Liver (tissue), 9 donors: ENCODE data around the gene OAS2. TPM values are rescaled to one million over a fixed set of nuclear protein-coding genes. Genes with fewer than 3 reads are reported as not detected.
A peak's percentile ranks its signal among the peaks of the same experiment; 100 is the strongest.

Experiments used
- DNase-seq: peaks from one replicate; pipeline ENCODE4 v3.0.0-alpha.2; 2017; ENCODE audit warnings: low spot score
- H3K27ac ChIP-seq, 2 donors: one replicate each; pipeline ENCODE4 v1.7.0; 2013; ENCODE audit warnings: inconsistent platforms in 2 of 2, low read length in 2 of 2, control low read depth in 1 of 2, low read depth in 1 of 2, mild to moderate bottlenecking in 1 of 2
- H3K27me3 ChIP-seq, 4 donors: one replicate each; pipeline versions ENCODE4 v1.6.1 to v1.7.0; 2013; ENCODE audit warnings: low read length in 3 of 4, inconsistent platforms in 1 of 4, mild to moderate bottlenecking in 1 of 4, moderate library complexity in 1 of 4; ENCODE audit not compliant: control insufficient read depth in 4 of 4, insufficient read depth in 4 of 4
- H3K36me3 ChIP-seq, 4 donors: one replicate each; pipeline versions ENCODE4 v1.6.1 to v1.7.0; 2013; ENCODE audit warnings: low read length in 3 of 4, mild to moderate bottlenecking in 3 of 4, low read depth in 1 of 4, moderate library complexity in 1 of 4; ENCODE audit not compliant: control insufficient read depth in 4 of 4, insufficient read depth in 3 of 4
- H3K4me1 ChIP-seq, 4 donors: one replicate each; pipeline versions ENCODE4 v1.6.1 to v1.7.0; 2013; ENCODE audit warnings: low read length in 3 of 4, mild to moderate bottlenecking in 3 of 4, moderate library complexity in 1 of 4; ENCODE audit not compliant: control insufficient read depth in 4 of 4, insufficient read depth in 4 of 4
- H3K4me3 ChIP-seq, 3 donors: one replicate each; pipeline versions ENCODE4 v1.6.1 to v1.7.0; 2013; ENCODE audit warnings: low read length in 3 of 3, control low read depth in 1 of 3, low read depth in 1 of 3, mild to moderate bottlenecking in 1 of 3
- H3K9ac ChIP-seq, 2 donors: one replicate each; pipeline ENCODE4 v1.7.0; 2013; ENCODE audit warnings: low read length in 2 of 2, mild to moderate bottlenecking in 2 of 2, moderate library complexity in 2 of 2, control low read depth in 1 of 2, low read depth in 1 of 2
- H3K9me3 ChIP-seq, 4 donors: one replicate each; pipeline versions ENCODE4 v1.6.1 to v1.7.0; 2013; ENCODE audit warnings: low read length in 3 of 4; ENCODE audit not compliant: control insufficient read depth in 4 of 4
- FOXA1 ChIP-seq: IDR thresholded peaks from 2 replicates; pipeline ENCODE4 v1.6.1; 2016; ENCODE audit warnings: antibody characterized with exemption
- HNF4A ChIP-seq, 2 donors: conservative IDR thresholded peaks; 2 replicates each; pipeline ENCODE4 v1.6.1; 2016; ENCODE audit warnings: antibody characterized with exemption in 2 of 2, mild to moderate bottlenecking in 2 of 2
- HNF4G ChIP-seq: IDR thresholded peaks from 2 replicates; pipeline ENCODE4 v1.6.1; 2016; ENCODE audit warnings: antibody characterized with exemption
- NR2F2 ChIP-seq: IDR thresholded peaks from 2 replicates; pipeline ENCODE4 v1.6.1; 2016; ENCODE audit warnings: antibody characterized with exemption
- RAD21 ChIP-seq, 2 donors: IDR thresholded peaks; 2 replicates each; pipeline ENCODE4 v1.6.1; 2016; ENCODE audit warnings: antibody characterized with exemption in 2 of 2, mild to moderate bottlenecking in 2 of 2
- RXRA ChIP-seq, 2 donors: IDR thresholded peaks; 2 replicates each; pipeline ENCODE4 v1.6.1; 2017 to 2018; ENCODE audit warnings: antibody characterized with exemption in 2 of 2, mild to moderate bottlenecking in 1 of 2
- SP1 ChIP-seq: IDR thresholded peaks from 2 replicates; pipeline ENCODE4 v1.6.1; 2018; ENCODE audit warnings: antibody characterized with exemption, mild to moderate bottlenecking
- WGBS: extraction: QIAGEN DNeasy Blood & Tissue Kit; methylation state at CpG from one replicate; pipeline ENCODE4 v1.1.7; 2013; 5-methylcytosine and 5-hydroxymethylcytosine counted together
- polyA plus RNA-seq, 2 donors: library from polyadenylated mRNA; stranded (reverse) in 1 of 2; unstranded in 1 of 2; fragments of 200-250 nt in 1 of 2; fragments of >200 nt in 1 of 2; fragmentation: Nextera tagmentation in 1 of 2; extraction: Ambion mirVana in 1 of 2; gene quantifications; one replicate each; pipeline versions ENCODE4 v1.2.1 to v1.2.3, GENCODE V29; 2013 to 2015
- total RNA-seq, 2 donors: library from RNA; depleted of rRNA; stranded (reverse); fragments of >200 nt; gene quantifications; one replicate each; pipeline ENCODE4 v1.2.3, GENCODE V29; 2014
- TF ChIP-seq, protein P1 (sequence below): fragments of 150-350 bp; IDR thresholded peaks from 2 replicates; pipeline ENCODE4 v1.5.1; 2017; ENCODE audit warnings: improper control_type of control experiment, low read depth, low read length; ENCODE audit not compliant: missing input control
- TF ChIP-seq, protein P2 (sequence below): IDR thresholded peaks from 2 replicates; pipeline ENCODE4 v1.6.1; 2016; ENCODE audit warnings: antibody characterized with exemption
- TF ChIP-seq, protein P3 (sequence below): IDR thresholded peaks from 2 replicates; pipeline ENCODE4 v1.6.1; 2016; ENCODE audit warnings: antibody characterized with exemption, mild to moderate bottlenecking
- donor health status: healthy.
- donor health status: healthy.
- donor health status: healthy.
- donor health status: healthy.
- donor health status: healthy.

OAS2 gene
- total and polyA plus RNA-seq, 4 donors, result 3.3 to 9.4 (median 6.9) TPM

DNA sequence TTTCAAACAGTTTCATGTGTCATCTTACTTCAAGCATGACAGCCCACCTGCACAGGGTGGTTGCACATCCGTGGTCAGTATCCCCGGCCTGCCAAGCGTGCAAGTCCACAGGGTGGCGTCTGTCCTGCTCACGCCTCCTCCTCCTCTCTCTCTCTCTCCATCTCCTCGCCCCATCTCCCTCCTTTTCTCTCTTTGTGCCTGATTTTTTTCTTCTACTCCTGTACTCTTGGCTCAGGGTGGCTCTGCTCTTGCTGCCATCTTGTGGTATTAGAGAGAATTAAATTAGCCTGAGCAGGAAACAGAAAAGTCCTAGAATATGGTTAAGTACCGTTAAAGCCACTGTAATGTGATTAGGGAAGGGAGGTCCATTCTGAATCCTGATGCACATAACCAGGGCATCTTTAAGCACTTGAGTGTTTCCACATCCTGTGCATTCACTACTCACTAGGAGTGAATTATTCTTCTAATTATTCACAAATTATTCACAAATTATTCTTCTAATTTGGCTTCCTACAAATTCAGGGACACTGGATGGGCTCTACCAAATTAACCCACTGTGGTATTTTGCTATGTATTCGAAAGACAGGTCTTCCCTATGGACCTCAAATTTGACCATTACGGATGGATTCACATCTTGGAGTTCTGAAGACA lies 52.7 kb downstream of the OAS2 start:
- no peaks in the 10 kb centered on the region for H3K27me3 ChIP-seq
- no peak overlapping the region for H3K4me3 ChIP-seq
- no peaks in the 10 kb centered on the region for H3K4me1 ChIP-seq
- no peak overlapping the region for H3K9ac ChIP-seq
- no peaks in the 10 kb centered on the region for H3K36me3 ChIP-seq
- 8% methylated on average over 9 of the region's 9 CpGs for WGBS
- no peak for DNase-seq
- no peaks in the 10 kb centered on the region for H3K9me3 ChIP-seq
- TF ChIP-seq, protein P1, sequence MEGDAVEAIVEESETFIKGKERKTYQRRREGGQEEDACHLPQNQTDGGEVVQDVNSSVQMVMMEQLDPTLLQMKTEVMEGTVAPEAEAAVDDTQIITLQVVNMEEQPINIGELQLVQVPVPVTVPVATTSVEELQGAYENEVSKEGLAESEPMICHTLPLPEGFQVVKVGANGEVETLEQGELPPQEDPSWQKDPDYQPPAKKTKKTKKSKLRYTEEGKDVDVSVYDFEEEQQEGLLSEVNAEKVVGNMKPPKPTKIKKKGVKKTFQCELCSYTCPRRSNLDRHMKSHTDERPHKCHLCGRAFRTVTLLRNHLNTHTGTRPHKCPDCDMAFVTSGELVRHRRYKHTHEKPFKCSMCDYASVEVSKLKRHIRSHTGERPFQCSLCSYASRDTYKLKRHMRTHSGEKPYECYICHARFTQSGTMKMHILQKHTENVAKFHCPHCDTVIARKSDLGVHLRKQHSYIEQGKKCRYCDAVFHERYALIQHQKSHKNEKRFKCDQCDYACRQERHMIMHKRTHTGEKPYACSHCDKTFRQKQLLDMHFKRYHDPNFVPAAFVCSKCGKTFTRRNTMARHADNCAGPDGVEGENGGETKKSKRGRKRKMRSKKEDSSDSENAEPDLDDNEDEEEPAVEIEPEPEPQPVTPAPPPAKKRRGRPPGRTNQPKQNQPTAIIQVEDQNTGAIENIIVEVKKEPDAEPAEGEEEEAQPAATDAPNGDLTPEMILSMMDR, result peak; percentile 79
- no peak for TF ChIP-seq SP1
- TF ChIP-seq, protein P2, sequence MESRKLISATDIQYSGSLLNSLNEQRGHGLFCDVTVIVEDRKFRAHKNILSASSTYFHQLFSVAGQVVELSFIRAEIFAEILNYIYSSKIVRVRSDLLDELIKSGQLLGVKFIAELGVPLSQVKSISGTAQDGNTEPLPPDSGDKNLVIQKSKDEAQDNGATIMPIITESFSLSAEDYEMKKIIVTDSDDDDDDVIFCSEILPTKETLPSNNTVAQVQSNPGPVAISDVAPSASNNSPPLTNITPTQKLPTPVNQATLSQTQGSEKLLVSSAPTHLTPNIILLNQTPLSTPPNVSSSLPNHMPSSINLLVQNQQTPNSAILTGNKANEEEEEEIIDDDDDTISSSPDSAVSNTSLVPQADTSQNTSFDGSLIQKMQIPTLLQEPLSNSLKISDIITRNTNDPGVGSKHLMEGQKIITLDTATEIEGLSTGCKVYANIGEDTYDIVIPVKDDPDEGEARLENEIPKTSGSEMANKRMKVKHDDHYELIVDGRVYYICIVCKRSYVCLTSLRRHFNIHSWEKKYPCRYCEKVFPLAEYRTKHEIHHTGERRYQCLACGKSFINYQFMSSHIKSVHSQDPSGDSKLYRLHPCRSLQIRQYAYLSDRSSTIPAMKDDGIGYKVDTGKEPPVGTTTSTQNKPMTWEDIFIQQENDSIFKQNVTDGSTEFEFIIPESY, result no peak
- TF ChIP-seq RAD21 (IDR thresholded peaks at IDR 0.05), result peak; percentile 88 to 92
- no peak overlapping the region for H3K27ac ChIP-seq

DNA sequence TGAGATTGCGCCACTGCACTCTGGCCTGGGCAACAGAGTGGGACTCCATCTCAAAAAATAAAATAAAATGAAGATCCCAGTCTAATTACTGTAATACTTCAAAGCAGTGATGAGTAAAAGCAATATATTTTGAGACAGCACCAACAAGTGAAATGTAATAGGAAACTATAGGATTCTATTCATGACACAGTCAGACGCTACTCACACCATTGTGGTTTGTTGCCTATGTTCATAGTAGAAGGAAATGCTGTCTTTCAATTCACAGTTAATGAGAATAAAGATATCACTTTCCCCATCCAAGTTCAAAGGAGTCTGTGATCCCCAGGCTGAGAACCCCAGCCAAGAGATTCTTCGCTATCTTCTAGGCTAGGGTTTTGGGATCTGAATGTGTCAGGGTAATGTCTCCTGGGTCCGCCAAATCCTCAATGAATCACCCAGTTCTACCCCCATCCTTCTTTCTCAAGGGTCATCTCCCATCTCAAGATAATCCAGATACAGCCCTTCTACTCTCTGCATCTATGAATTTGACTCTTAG lies 61.7 kb downstream of the OAS2 start:
- Histone ChIP-seq H3K4me3 (no peak overlapping the region), H3K4me1 (peaks cover 0 to 5% (median 2%) of the 10 kb centered on the region in 4 donors), H3K9ac (no peak overlapping the region), H3K27ac (no peak overlapping the region), H3K36me3 (no peaks in the 10 kb centered on the region), H3K27me3 (no peaks in the 10 kb centered on the region), H3K9me3 (no peaks in the 10 kb centered on the region)
- no peak for DNase-seq
- TF ChIP-seq, protein P3, sequence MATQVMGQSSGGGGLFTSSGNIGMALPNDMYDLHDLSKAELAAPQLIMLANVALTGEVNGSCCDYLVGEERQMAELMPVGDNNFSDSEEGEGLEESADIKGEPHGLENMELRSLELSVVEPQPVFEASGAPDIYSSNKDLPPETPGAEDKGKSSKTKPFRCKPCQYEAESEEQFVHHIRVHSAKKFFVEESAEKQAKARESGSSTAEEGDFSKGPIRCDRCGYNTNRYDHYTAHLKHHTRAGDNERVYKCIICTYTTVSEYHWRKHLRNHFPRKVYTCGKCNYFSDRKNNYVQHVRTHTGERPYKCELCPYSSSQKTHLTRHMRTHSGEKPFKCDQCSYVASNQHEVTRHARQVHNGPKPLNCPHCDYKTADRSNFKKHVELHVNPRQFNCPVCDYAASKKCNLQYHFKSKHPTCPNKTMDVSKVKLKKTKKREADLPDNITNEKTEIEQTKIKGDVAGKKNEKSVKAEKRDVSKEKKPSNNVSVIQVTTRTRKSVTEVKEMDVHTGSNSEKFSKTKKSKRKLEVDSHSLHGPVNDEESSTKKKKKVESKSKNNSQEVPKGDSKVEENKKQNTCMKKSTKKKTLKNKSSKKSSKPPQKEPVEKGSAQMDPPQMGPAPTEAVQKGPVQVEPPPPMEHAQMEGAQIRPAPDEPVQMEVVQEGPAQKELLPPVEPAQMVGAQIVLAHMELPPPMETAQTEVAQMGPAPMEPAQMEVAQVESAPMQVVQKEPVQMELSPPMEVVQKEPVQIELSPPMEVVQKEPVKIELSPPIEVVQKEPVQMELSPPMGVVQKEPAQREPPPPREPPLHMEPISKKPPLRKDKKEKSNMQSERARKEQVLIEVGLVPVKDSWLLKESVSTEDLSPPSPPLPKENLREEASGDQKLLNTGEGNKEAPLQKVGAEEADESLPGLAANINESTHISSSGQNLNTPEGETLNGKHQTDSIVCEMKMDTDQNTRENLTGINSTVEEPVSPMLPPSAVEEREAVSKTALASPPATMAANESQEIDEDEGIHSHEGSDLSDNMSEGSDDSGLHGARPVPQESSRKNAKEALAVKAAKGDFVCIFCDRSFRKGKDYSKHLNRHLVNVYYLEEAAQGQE, result no peak
- TF ChIP-seq FOXA1, result no peak
- WGBS, result 84% methylated on average over 4 of the region's 4 CpGs

DNA sequence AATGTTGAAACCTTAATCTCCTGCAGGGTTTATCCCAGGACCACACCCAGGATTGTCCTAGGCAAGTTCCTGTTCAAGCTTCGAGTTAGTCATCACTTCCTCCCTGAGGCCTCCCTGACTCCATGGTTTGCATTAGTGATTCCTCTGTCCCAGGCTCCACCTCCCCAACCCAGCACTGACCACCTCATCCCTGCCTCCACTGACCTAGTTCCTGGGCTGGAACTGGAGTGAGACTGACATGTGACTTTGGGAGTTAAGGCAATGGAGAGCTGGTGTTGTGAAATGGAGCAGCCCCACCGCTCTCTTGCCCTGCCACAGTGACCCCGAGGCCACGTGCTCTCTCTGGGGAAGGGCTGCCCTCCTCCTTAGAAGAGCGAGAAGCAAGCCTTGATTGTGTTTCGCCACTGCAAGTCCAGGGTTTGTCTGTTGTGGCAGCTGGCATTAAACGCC lies 62.4 kb downstream of the OAS2 start:
- TF ChIP-seq RXRA (IDR thresholded peaks at IDR 0.05) (peak; percentile 61 to 74), SP1 (peak; percentile 34), HNF4G (no peak), NR2F2 (no peak), HNF4A (conservative IDR thresholded peaks at IDR 0.05) (peak; percentile 32 to 47)
- peaks cover 0 to 5% (median 2%) of the 10 kb centered on the region in 4 donors for H3K4me1 ChIP-seq
- DNase-seq, result no peak
- 42% methylated on average over 7 of the region's 7 CpGs for WGBS
- no peaks in the 10 kb centered on the region for H3K36me3 ChIP-seq
- no peaks in the 10 kb centered on the region for H3K9me3 ChIP-seq
- no peaks in the 10 kb centered on the region for H3K27me3 ChIP-seq
- no peak overlapping the region for H3K4me3 ChIP-seq
- no peak overlapping the region for H3K27ac ChIP-seq
- H3K9ac ChIP-seq, result no peak overlapping the region
